Measurements from ENCODE around the gene HSD11B1.

HSD11B1 gene

DNA sequence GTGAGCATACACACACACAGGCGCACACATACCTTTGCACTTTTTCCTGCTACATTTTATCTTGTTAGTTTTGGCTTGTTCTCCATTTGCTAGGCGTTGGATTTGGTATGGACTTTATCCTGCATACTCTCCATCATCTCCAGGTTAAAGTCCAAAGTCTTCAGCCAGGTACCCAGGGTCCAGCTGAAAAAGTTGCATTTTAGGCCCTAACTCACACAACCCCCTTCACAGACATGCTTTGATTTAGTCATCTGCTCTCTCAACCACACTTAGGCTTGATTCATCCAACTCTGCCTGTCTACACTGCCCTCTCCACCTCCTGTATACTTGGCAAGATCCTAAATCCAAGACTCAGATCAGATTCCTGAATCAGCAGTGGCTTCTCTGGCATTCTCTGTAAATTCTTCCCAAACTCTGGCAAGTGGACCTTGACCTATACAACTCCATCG is 41.7 kb upstream of the HSD11B1 start:
- no peak for DNase-seq (ENCODE audit: low read depth, low spot score)
- CTCF ChIA-PET = interaction anchor here (1.4 kb wide), 1 partner anchor 12 kb away, joined by 4 read pairs; the partner anchor contains the start of gene G0S2
- TF ChIP-seq, protein P1, sequence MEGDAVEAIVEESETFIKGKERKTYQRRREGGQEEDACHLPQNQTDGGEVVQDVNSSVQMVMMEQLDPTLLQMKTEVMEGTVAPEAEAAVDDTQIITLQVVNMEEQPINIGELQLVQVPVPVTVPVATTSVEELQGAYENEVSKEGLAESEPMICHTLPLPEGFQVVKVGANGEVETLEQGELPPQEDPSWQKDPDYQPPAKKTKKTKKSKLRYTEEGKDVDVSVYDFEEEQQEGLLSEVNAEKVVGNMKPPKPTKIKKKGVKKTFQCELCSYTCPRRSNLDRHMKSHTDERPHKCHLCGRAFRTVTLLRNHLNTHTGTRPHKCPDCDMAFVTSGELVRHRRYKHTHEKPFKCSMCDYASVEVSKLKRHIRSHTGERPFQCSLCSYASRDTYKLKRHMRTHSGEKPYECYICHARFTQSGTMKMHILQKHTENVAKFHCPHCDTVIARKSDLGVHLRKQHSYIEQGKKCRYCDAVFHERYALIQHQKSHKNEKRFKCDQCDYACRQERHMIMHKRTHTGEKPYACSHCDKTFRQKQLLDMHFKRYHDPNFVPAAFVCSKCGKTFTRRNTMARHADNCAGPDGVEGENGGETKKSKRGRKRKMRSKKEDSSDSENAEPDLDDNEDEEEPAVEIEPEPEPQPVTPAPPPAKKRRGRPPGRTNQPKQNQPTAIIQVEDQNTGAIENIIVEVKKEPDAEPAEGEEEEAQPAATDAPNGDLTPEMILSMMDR (IDR thresholded peaks at IDR 0.05; ENCODE audit: insufficient read depth, low read length, missing control alignments) = no peak
- no peak overlapping the region for H3K4me3 ChIP-seq (ENCODE audit: low read depth, low read length)
- POLR2A ChIA-PET = no interaction called here

- no peak for DNase-seq (ENCODE audit: low read depth, low spot score)
- POLR2A ChIA-PET = no interaction called here
- CTCF ChIA-PET = interaction anchor here (2.8 kb wide), 1 partner anchor 17 kb away, joined by 6 read pairs; no protein-coding TSS in a partner anchor
- TF ChIP-seq, protein P1 (IDR thresholded peaks at IDR 0.05; ENCODE audit: insufficient read depth, low read length, missing control alignments) = no peak
- no peak overlapping the region for H3K4me3 ChIP-seq (ENCODE audit: low read depth, low read length)
Observed at GRCh38 chr1:209667103-209667502, 37.5 kb upstream of the HSD11B1 start.

- ChIA-PET CTCF (interaction anchor here (2.8 kb wide), 1 partner anchor 18 kb away, joined by 6 read pairs; no protein-coding TSS in a partner anchor), POLR2A (no interaction called here)
- H3K4me3 ChIP-seq (ENCODE audit: low read depth, low read length) = no peak overlapping the region
- DNase-seq (ENCODE audit: low read depth, low spot score) = no peak
- TF ChIP-seq, protein P1 (IDR thresholded peaks at IDR 0.05; ENCODE audit: insufficient read depth, low read length, missing control alignments) = no peak
Observed at GRCh38 chr1:209667708-209668107, 36.9 kb upstream of the HSD11B1 start.

GRCh38 chr1:209670441-209671082 is 34.1 kb upstream of the HSD11B1 start:
- ChIA-PET CTCF (interaction anchor here (1.0 to 1.5 kb wide), 5 partner anchors 12 to 104 kb away, joined by 3 to 4 read pairs (median 4); no protein-coding TSS in a partner anchor), POLR2A (no interaction called here)
- TF ChIP-seq, protein P1 (IDR thresholded peaks at IDR 0.05; ENCODE audit: insufficient read depth, low read length, missing control alignments) = no peak
- no peak overlapping the region for H3K4me3 ChIP-seq (ENCODE audit: low read depth, low read length)
- DNase-seq (ENCODE audit: low read depth, low spot score) = no peak

GRCh38 chr1:209672705-209673630 is 31.7 kb upstream of the HSD11B1 start:
- no peak overlapping the region for H3K4me3 ChIP-seq (ENCODE audit: low read depth, low read length)
- no peak for DNase-seq (ENCODE audit: low read depth, low spot score)
- POLR2A ChIA-PET = no interaction called here
- TF ChIP-seq, protein P1 (IDR thresholded peaks at IDR 0.05; ENCODE audit: insufficient read depth, low read length, missing control alignments) = no peak
- CTCF ChIA-PET = interaction anchor here (0.8 to 3.9 kb wide), 7 partner anchors 8 to 103 kb away, joined by 3 to 19 read pairs (median 6); no protein-coding TSS in a partner anchor

All from AG04449 (cell line).